GM23338 (cell line): Measurements from ENCODE around the gene NRG3. TPM values are rescaled to one million over a fixed set of nuclear protein-coding genes. Genes with fewer than 3 reads are reported as not detected.

ENCODE experiments used
- ATAC-seq: fragments of 200-7000 bp; cut with Tn5 transposase; 3 replicates; pipeline ENCODE4 v1.9.1; 2020
- DNase-seq: peaks from one replicate; pipeline ENCODE4 v3.0.0-alpha.2; 2015; ENCODE audit warnings: low spot score
- H2AFZ ChIP-seq: fragments of 200-600 bp; sonication (generic); 2 replicates; pipeline ENCODE4 v1.8.0; 2016; ENCODE audit warnings: antibody characterized with exemption, mild to moderate bottlenecking, moderate library complexity
- H3F3A ChIP-seq: fragments of 200-600 bp; sonication (generic); replicated peaks from 2 replicates; pipeline ENCODE4 v1.8.0; 2017; ENCODE audit warnings: antibody characterized with exemption, mixed run types, low read depth
- H3K27ac ChIP-seq: fragments of 200-600 bp; sonication (generic); 2 replicates; pipeline ENCODE4 v1.6.1; 2016; ENCODE audit warnings: low read depth
- H3K27me3 ChIP-seq: fragments of 200-600 bp; sonication (generic); 2 replicates; pipeline ENCODE4 v1.8.0; 2016; ENCODE audit warnings: mild to moderate bottlenecking, mixed run types, moderate library complexity; ENCODE audit not compliant: insufficient read depth
- H3K36me3 ChIP-seq: fragments of 200-600 bp; sonication (generic); 2 replicates; pipeline ENCODE4 v1.8.0; 2016; ENCODE audit warnings: mild to moderate bottlenecking; ENCODE audit not compliant: insufficient read depth
- H3K4me1 ChIP-seq: fragments of 200-600 bp; sonication (generic); 2 replicates; pipeline ENCODE4 v1.8.0; 2016; ENCODE audit warnings: mild to moderate bottlenecking, moderate library complexity; ENCODE audit not compliant: insufficient read depth
- H3K4me2 ChIP-seq: fragments of 200-600 bp; sonication (generic); 2 replicates; pipeline ENCODE4 v1.7.1; 2017; ENCODE audit warnings: mixed run types
- H3K4me3 ChIP-seq: fragments of 200-600 bp; sonication (generic); 2 replicates; pipeline ENCODE4 v1.6.1; 2016; ENCODE audit warnings: mixed run types
- H3K79me2 ChIP-seq: fragments of 200-600 bp; sonication (generic); replicated peaks from 2 replicates; pipeline ENCODE4 v1.8.0; 2017; ENCODE audit warnings: mild to moderate bottlenecking; ENCODE audit not compliant: insufficient read depth
- H3K9me2 ChIP-seq: fragments of 200-600 bp; sonication (generic); 2 replicates; pipeline ENCODE4 v1.8.0; 2017; ENCODE audit not compliant: insufficient read depth
- H4K20me1 ChIP-seq: fragments of 200-600 bp; sonication (generic); replicated peaks from 2 replicates; pipeline ENCODE4 v1.8.0; 2017; ENCODE audit warnings: mild to moderate bottlenecking; ENCODE audit not compliant: insufficient read depth
- H3K27ac Mint-ChIP-seq: 2 replicates; pipeline ENCODE4 v1.8.0; 2020; ENCODE audit warnings: inconsistent platforms, mild to moderate bottlenecking, moderate library complexity, mixed read lengths
- H3K27me3 Mint-ChIP-seq: 3 replicates; pipeline ENCODE4 v1.8.0; 2022; ENCODE audit warnings: low read depth, mild to moderate bottlenecking, moderate library complexity, mixed read lengths, inconsistent platforms; ENCODE audit not compliant: insufficient read depth, poor library complexity
- H3K36me3 Mint-ChIP-seq: 3 replicates; pipeline ENCODE4 v1.8.0; 2021; ENCODE audit warnings: low read depth, mild to moderate bottlenecking, inconsistent platforms, moderate library complexity, mixed read lengths
- H3K4me1 Mint-ChIP-seq: 3 replicates; pipeline ENCODE4 v1.8.0; 2020; ENCODE audit warnings: mild to moderate bottlenecking, inconsistent platforms, mixed read lengths
- H3K4me3 Mint-ChIP-seq: 3 replicates; pipeline ENCODE4 v1.8.0; 2021; ENCODE audit warnings: moderate library complexity, mild to moderate bottlenecking, inconsistent platforms, mixed read lengths
- H3K9me3 Mint-ChIP-seq: 3 replicates; pipeline ENCODE4 v1.8.0; 2020; ENCODE audit warnings: moderate library complexity, mild to moderate bottlenecking, inconsistent platforms, mixed read lengths
- CREB1 ChIP-seq: fragments of 250-450 bp; sonication (Bioruptor Pico); IDR thresholded peaks from 2 replicates; pipeline ENCODE4 v1.5.0; 2020; ENCODE audit warnings: low read depth, mild to moderate bottlenecking, moderate library complexity
- CTCF ChIP-seq, 2 experiments: fragments of 200-600 bp in 1 of 2; sonication (generic) in 1 of 2; conservative IDR thresholded peaks; 2 replicates each; pipeline versions ENCODE4 v1.5.1 to v1.6.1; 2016 to 2017; ENCODE audit warnings: antibody characterized with exemption in 2 of 2, low read depth in 2 of 2, mild to moderate bottlenecking in 2 of 2, moderate library complexity in 1 of 2
- ETS1 ChIP-seq: IDR thresholded peaks from 2 replicates; pipeline ENCODE4 v1.6.1; 2016; ENCODE audit warnings: antibody characterized with exemption
- EZH2 ChIP-seq: fragments of 200-600 bp; sonication (generic); IDR thresholded peaks from one replicate; pipeline ENCODE4 v1.8.0; 2017; ENCODE audit warnings: antibody characterized with exemption, mild to moderate bottlenecking, low read depth; ENCODE audit not compliant: unreplicated experiment
- EZH2phosphoT487 ChIP-seq: fragments of 200-600 bp; sonication (generic); IDR thresholded peaks from one replicate; pipeline ENCODE4 v1.8.1; 2018; ENCODE audit warnings: antibody characterized with exemption; ENCODE audit not compliant: unreplicated experiment
- JUNB ChIP-seq: IDR thresholded peaks from one replicate; pipeline ENCODE4 v1.6.1; 2016; ENCODE audit warnings: antibody characterized with exemption; ENCODE audit not compliant: unreplicated experiment
- NANOG ChIP-seq: IDR thresholded peaks from 2 replicates; pipeline ENCODE4 v1.6.1; 2016; ENCODE audit warnings: antibody characterized with exemption, borderline replicate concordance
- POLR2AphosphoS5 ChIP-seq: IDR thresholded peaks from 2 replicates; pipeline ENCODE4 v1.6.1; 2016; ENCODE audit warnings: antibody characterized with exemption, low read depth
- STAT1 ChIP-seq: IDR thresholded peaks from one replicate; pipeline ENCODE4 v1.6.1; 2016; ENCODE audit warnings: antibody characterized with exemption; ENCODE audit not compliant: unreplicated experiment
- ZNF114 ChIP-seq: fragments of 250-450 bp; sonication (Bioruptor Pico); IDR thresholded peaks from 2 replicates; pipeline ENCODE4 v1.5.0; 2020; ENCODE audit warnings: mild to moderate bottlenecking, moderate library complexity
- ZNF331 ChIP-seq: fragments of 250-450 bp; sonication (Bioruptor Pico); IDR thresholded peaks from 2 replicates; pipeline ENCODE4 v1.5.0; 2020; ENCODE audit warnings: low read depth, mild to moderate bottlenecking, moderate library complexity
- ZNF462 ChIP-seq: fragments of 250-450 bp; sonication (Bioruptor Pico); IDR thresholded peaks from 2 replicates; pipeline ENCODE4 v1.5.0; 2020; ENCODE audit warnings: mild to moderate bottlenecking, moderate library complexity
- polyA plus RNA-seq: library from polyadenylated mRNA; unstranded; fragments of >200 nt; fragmentation: Nextera tagmentation; extraction: Ambion mirVana; gene quantifications from 2 replicates; pipeline ENCODE4 v1.2.1, GENCODE V29; 2016
- total RNA-seq: library from RNA; depleted of rRNA; stranded (reverse); fragments of >200 nt; shearing (Covaris generic); gene quantifications from 2 replicates; pipeline ENCODE4 v1.2.3, GENCODE V29; 2014

NRG3 gene
- total and polyA plus RNA-seq, 2 experiments from 2014 or later: 1.9 to 3.9 TPM

- H3K36me3 ChIP-seq: no peaks in the 10 kb centered on the region; the same call in 1 of the 2 replicates
- no peak for ATAC-seq
- H3K4me2 ChIP-seq: no peak overlapping the region
- peaks cover 3% of the 10 kb centered on the region; the same call in 1 of the 2 replicates for H3K9me2 ChIP-seq
- Mint-ChIP-seq H3K4me3 (no peak overlapping the region), H3K27ac (no peak overlapping the region), H3K27me3 (no peaks in the 10 kb centered on the region), H3K9me3 (peaks cover 10% of the 10 kb centered on the region; the same call in 2 of the 3 replicates), H3K36me3 (no peaks in the 10 kb centered on the region; the same call in 2 of the 3 replicates), H3K4me1 (no peaks in the 10 kb centered on the region)
- no peaks in the 10 kb centered on the region for H3F3A ChIP-seq
- H2AFZ ChIP-seq: no peak overlapping the region
- no peaks in the 10 kb centered on the region for H3K79me2 ChIP-seq
- no peak overlapping the region for H3K27ac ChIP-seq
- no peak for DNase-seq
- TF ChIP-seq CREB1 (CRISPR knock-in tag) (no peak), POLR2AphosphoS5 (no peak)
- no peaks in the 10 kb centered on the region for H4K20me1 ChIP-seq
- no peak overlapping the region for H3K4me3 ChIP-seq
- no peaks in the 10 kb centered on the region for H3K4me1 ChIP-seq
- no peaks in the 10 kb centered on the region for H3K27me3 ChIP-seq
Measured at GRCh38 chr10:82622479-82622878, 747.5 kb downstream of the NRG3 start.

GRCh38 chr10:82625512-82626189 is 750.7 kb downstream of the NRG3 start:
- Histone ChIP-seq H3K4me3 (no peak overlapping the region), H3K27me3 (no peaks in the 10 kb centered on the region), H2AFZ (no peak overlapping the region), H3K9me2 (peaks cover 6% of the 10 kb centered on the region; the same call in 1 of the 2 replicates), H3K4me1 (no peaks in the 10 kb centered on the region), H3K4me2 (no peak overlapping the region), H3K36me3 (no peaks in the 10 kb centered on the region; the same call in 1 of the 2 replicates), H4K20me1 (no peaks in the 10 kb centered on the region), H3F3A (no peaks in the 10 kb centered on the region), H3K27ac (no peak overlapping the region), H3K79me2 (no peaks in the 10 kb centered on the region)
- Mint-ChIP-seq H3K9me3 (peaks cover 1% of the 10 kb centered on the region; the same call in 1 of the 3 replicates), H3K27ac (no peak overlapping the region), H3K27me3 (no peaks in the 10 kb centered on the region), H3K36me3 (no peaks in the 10 kb centered on the region), H3K4me1 (peaks cover 7% of the 10 kb centered on the region), H3K4me3 (no peak overlapping the region)
- DNase-seq (no peak), ATAC-seq (no peak)
- no peak for TF ChIP-seq ETS1
- no peak for TF ChIP-seq EZH2phosphoT487
- TF ChIP-seq POLR2AphosphoS5: no peak
- no peak for TF ChIP-seq JUNB
- no peak for TF ChIP-seq ZNF114 (CRISPR knock-in tag)
- TF ChIP-seq STAT1: no peak
- no peak for TF ChIP-seq EZH2
- no peak for TF ChIP-seq CTCF (conservative IDR thresholded peaks at IDR 0.05; ENCODE audit: low read depth in 2 of 2)
- no peak for TF ChIP-seq NANOG
- no peak for TF ChIP-seq CREB1 (CRISPR knock-in tag)
- no peak for TF ChIP-seq ZNF331
- TF ChIP-seq ZNF462: no peak
